Caco-2 (cell line): ENCODE results near the gene SLIT3. TPM values are rescaled to one million over a fixed set of nuclear protein-coding genes. Genes with fewer than 3 reads are reported as not detected.

Experiments used
- BruUV-seq: library from RNA; stranded (reverse); fragments of 400-500 nt; replicated peaks from 2 replicates; lab custom pipeline; 2021; lab: Mats Ljungman, UMichigan
- CTCF ChIA-PET: fragments of 300-600 bp; sonication (Branson Sonifier 250); formaldehyde crosslinking; loops from one replicate; lab custom pipeline; 2022; ENCODE audit warnings: antibody characterized with exemption; lab: Charles Lee
- POLR2A ChIA-PET: fragments of 300-600 bp; sonication (Branson Sonifier 250); formaldehyde crosslinking; loops from one replicate; lab custom pipeline; 2022; ENCODE audit warnings: antibody characterized with exemption; lab: Charles Lee
- DNase-seq, 2 experiments: peaks; one replicate each; pipeline versions ENCODE4 v3.0.0 to v3.0.0-alpha.2; 2020 to 2022
- H3K27me3 ChIP-seq: replicated peaks from 2 replicates; pipeline ENCODE4 v1.6.0; 2011; ENCODE audit warnings: low read length; ENCODE audit not compliant: control insufficient read depth, insufficient read depth
- H3K36me3 ChIP-seq: 2 replicates; pipeline ENCODE4 v1.5.1; 2011; ENCODE audit warnings: low read length; ENCODE audit not compliant: control insufficient read depth, insufficient read depth
- H3K4me1 ChIP-seq: fragments of 250-450 bp; sonication (Bioruptor Pico); 2 replicates; pipeline ENCODE4 v1.5.1; 2020; ENCODE audit warnings: mild to moderate bottlenecking
- H3K4me3 ChIP-seq: 2 replicates; pipeline ENCODE4 v1.5.1; 2011; ENCODE audit warnings: low read depth, mild to moderate bottlenecking, control low read depth, low read length
- H3K9me3 ChIP-seq: fragments of 250-450 bp; sonication (Bioruptor Pico); 2 replicates; pipeline ENCODE4 v1.5.1; 2020; ENCODE audit warnings: mild to moderate bottlenecking, moderate library complexity
- H3K27ac Mint-ChIP-seq: one replicate; pipeline ENCODE4 v1.8.0; 2022; ENCODE audit warnings: mixed read lengths; ENCODE audit not compliant: unreplicated experiment
- H3K27me3 Mint-ChIP-seq: one replicate; pipeline ENCODE4 v1.8.0; 2022; ENCODE audit warnings: mixed read lengths; ENCODE audit not compliant: insufficient read depth, unreplicated experiment
- H3K36me3 Mint-ChIP-seq: one replicate; pipeline ENCODE4 v1.8.0; 2022; ENCODE audit warnings: mild to moderate bottlenecking, mixed read lengths; ENCODE audit not compliant: insufficient read depth, unreplicated experiment
- H3K4me1 Mint-ChIP-seq: one replicate; pipeline ENCODE4 v1.8.0; 2022; ENCODE audit warnings: low read depth, mixed read lengths; ENCODE audit not compliant: unreplicated experiment
- H3K4me3 Mint-ChIP-seq: one replicate; pipeline ENCODE4 v1.8.0; 2022; ENCODE audit warnings: mild to moderate bottlenecking, moderate library complexity, mixed read lengths; ENCODE audit not compliant: unreplicated experiment
- H3K9me3 Mint-ChIP-seq: one replicate; pipeline ENCODE4 v1.8.0; 2022; ENCODE audit warnings: mixed read lengths; ENCODE audit not compliant: unreplicated experiment
- intact Hi-C: fragments of 100-400 bp; cut with micrococcal nuclease; formaldehyde crosslinking; loops from one replicate; pipeline ENCODE4 v1.10.0; 2022; ENCODE audit not compliant: unreplicated experiment
- total RNA-seq: library from RNA; stranded (reverse); gene quantifications from 2 replicates; pipeline ENCODE4 v1.2.3, GENCODE V29; 2022
- TF ChIP-seq, protein P1 (sequence below), 2 experiments: fragments of 200-600 bp in 1 of 2; IDR thresholded peaks; 1 replicate in 1 of 2; 2 replicates in 1 of 2; pipeline versions ENCODE4 v1.5.1 to v1.8.0; 2011 to 2022; ENCODE audit warnings: antibody characterized with exemption in 1 of 2, control low read depth in 1 of 2, inconsistent platforms in 1 of 2, low read depth in 1 of 2, low read length in 1 of 2, mild to moderate bottlenecking in 1 of 2, moderate library complexity in 1 of 2; ENCODE audit not compliant: insufficient read depth in 1 of 2, severe bottlenecking in 1 of 2, unreplicated experiment in 1 of 2

The SLIT3 gene
- total RNA-seq, 1 experiment from 2014 or later = 2.1 TPM

DNA sequence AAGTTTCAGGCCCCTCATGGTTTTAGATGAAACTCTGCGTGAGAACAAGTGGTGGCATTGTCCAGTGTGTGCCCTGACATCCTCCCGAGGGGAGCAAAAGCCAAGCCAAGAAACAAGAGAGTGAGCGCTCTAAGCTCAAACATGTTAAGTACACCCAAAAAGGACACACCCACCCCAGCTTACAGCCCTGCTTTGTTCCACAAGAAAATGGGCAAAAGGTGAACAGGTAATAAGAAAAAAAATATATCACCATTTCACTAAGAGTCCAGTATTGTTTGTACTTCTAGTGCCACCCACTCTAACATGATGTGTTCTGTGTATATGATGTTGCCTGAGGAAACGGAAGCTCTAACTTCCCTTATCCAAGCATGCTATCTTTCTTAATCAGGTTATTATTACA lies 278.2 kb downstream of the SLIT3 start:
- H3K27me3 ChIP-seq = no peaks in the 10 kb centered on the region
- CTCF ChIA-PET = no interaction called here
- no peaks in the 10 kb centered on the region for H3K9me3 Mint-ChIP-seq
- BruUV-seq = no TSS peak
- H3K27me3 Mint-ChIP-seq = no peaks in the 10 kb centered on the region
- no peak for DNase-seq
- H3K4me1 Mint-ChIP-seq = no peaks in the 10 kb centered on the region
- no peaks in the 10 kb centered on the region for H3K36me3 ChIP-seq
- intact Hi-C loops = no loop called here
- H3K4me1 ChIP-seq = no peaks in the 10 kb centered on the region
- no peak overlapping the region for H3K4me3 Mint-ChIP-seq
- TF ChIP-seq, protein P1, sequence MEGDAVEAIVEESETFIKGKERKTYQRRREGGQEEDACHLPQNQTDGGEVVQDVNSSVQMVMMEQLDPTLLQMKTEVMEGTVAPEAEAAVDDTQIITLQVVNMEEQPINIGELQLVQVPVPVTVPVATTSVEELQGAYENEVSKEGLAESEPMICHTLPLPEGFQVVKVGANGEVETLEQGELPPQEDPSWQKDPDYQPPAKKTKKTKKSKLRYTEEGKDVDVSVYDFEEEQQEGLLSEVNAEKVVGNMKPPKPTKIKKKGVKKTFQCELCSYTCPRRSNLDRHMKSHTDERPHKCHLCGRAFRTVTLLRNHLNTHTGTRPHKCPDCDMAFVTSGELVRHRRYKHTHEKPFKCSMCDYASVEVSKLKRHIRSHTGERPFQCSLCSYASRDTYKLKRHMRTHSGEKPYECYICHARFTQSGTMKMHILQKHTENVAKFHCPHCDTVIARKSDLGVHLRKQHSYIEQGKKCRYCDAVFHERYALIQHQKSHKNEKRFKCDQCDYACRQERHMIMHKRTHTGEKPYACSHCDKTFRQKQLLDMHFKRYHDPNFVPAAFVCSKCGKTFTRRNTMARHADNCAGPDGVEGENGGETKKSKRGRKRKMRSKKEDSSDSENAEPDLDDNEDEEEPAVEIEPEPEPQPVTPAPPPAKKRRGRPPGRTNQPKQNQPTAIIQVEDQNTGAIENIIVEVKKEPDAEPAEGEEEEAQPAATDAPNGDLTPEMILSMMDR (IDR thresholded peaks at IDR 0.05; ENCODE audit: insufficient read depth in 1 of 2, low read depth in 1 of 2, low read length in 1 of 2, severe bottlenecking in 1 of 2, unreplicated experiment in 1 of 2) = no peak
- H3K36me3 Mint-ChIP-seq = no peaks in the 10 kb centered on the region
- POLR2A ChIA-PET = no interaction called here
- no peak overlapping the region for H3K4me3 ChIP-seq
- H3K9me3 ChIP-seq = no peaks in the 10 kb centered on the region
- H3K27ac Mint-ChIP-seq = no peak overlapping the region

DNA sequence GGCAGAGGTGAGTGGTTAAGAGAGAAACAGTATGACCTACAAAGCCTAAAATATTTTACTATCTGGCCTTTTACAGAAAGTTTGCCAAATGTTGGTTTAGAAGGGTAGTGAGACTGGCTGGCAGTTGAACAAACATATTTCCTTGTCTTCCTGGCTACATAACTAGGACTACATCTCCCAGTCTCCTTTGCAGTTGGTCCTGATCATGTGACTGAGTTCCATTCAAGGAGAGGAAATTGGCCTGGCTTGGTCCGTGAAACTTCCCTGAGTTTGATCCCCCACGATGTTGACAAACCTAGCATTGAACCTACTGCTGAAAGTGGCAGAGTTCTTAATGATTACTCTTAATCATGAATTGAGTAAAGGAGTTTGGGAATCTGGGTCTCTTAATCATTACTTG lies 280.8 kb downstream of the SLIT3 start:
- no peak overlapping the region for H3K4me3 ChIP-seq

DNA sequence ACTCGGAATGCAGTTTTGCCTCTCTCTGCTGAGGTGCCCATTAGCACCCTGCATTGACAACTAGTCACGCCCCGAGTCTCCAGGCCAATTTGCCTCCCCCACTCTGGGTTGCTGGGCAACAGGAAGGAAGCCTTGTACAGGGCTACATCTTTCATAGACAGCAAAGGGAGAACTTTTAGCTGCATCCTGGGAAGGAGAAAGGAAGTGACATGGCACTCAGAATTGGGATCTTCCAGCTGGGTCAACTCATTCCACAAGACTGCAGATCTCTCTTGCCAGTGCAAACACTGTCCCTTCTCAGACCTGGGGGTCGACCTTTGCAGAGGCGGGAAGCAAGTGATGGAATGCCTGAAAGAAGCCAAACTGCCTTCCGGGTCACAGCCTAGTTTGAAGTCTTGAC lies 282.0 kb downstream of the SLIT3 start:
- H3K27me3 ChIP-seq = no peaks in the 10 kb centered on the region
- no peak overlapping the region for H3K4me3 Mint-ChIP-seq
- H3K27me3 Mint-ChIP-seq = no peaks in the 10 kb centered on the region
- intact Hi-C loops = no loop called here
- no peak overlapping the region for H3K4me3 ChIP-seq
- DNase-seq = no peak
- no peak overlapping the region for H3K27ac Mint-ChIP-seq
- CTCF ChIA-PET = no interaction called here
- H3K9me3 ChIP-seq = no peaks in the 10 kb centered on the region
- H3K4me1 ChIP-seq = no peaks in the 10 kb centered on the region
- POLR2A ChIA-PET = no interaction called here
- H3K4me1 Mint-ChIP-seq = peaks cover 1% of the 10 kb centered on the region
- TF ChIP-seq, protein P1 (IDR thresholded peaks at IDR 0.05; ENCODE audit: insufficient read depth in 1 of 2, low read depth in 1 of 2, low read length in 1 of 2, severe bottlenecking in 1 of 2, unreplicated experiment in 1 of 2) = no peak
- H3K9me3 Mint-ChIP-seq = no peaks in the 10 kb centered on the region
- no peaks in the 10 kb centered on the region for H3K36me3 Mint-ChIP-seq
- no TSS peak for BruUV-seq
- H3K36me3 ChIP-seq = no peaks in the 10 kb centered on the region

More for the DNA sequence above, 280.8 kb downstream of the SLIT3 start:
- POLR2A ChIA-PET = no interaction called here
- intact Hi-C loops = no loop called here
- no peaks in the 10 kb centered on the region for H3K4me1 ChIP-seq
- no peaks in the 10 kb centered on the region for H3K27me3 Mint-ChIP-seq
- no peaks in the 10 kb centered on the region for H3K36me3 Mint-ChIP-seq
- TF ChIP-seq, protein P1 (IDR thresholded peaks at IDR 0.05; ENCODE audit: insufficient read depth in 1 of 2, low read depth in 1 of 2, low read length in 1 of 2, severe bottlenecking in 1 of 2, unreplicated experiment in 1 of 2) = no peak
- H3K4me1 Mint-ChIP-seq = no peaks in the 10 kb centered on the region
- no peaks in the 10 kb centered on the region for H3K36me3 ChIP-seq
- BruUV-seq = no TSS peak
- H3K27me3 ChIP-seq = no peaks in the 10 kb centered on the region
- no peak overlapping the region for H3K27ac Mint-ChIP-seq
- peak in 1 of 2 experiments; percentile 16 for DNase-seq
- no peaks in the 10 kb centered on the region for H3K9me3 Mint-ChIP-seq
- H3K4me3 Mint-ChIP-seq = peak overlapping the region; percentile 22
- H3K9me3 ChIP-seq = no peaks in the 10 kb centered on the region
- CTCF ChIA-PET = no interaction called here
